A673 (cell line): ENCODE data around the gene RAB11A.

Experiments
- EZH2 ChIP-seq: fragments of 200-600 bp; sonication (generic); IDR thresholded peaks from 2 replicates; pipeline ENCODE4 v1.6.1; 2017; ENCODE audit warnings: borderline replicate concordance, low read depth, mild to moderate bottlenecking, mixed read lengths, antibody characterized with exemption, low read length; ENCODE audit not compliant: poor library complexity, severe bottlenecking
- TF ChIP-seq, protein P1 (sequence below): fragments of 300-800, 200-600 bp; sonication (generic); conservative IDR thresholded peaks from 2 replicates; pipeline ENCODE4 v1.5.1; 2017; ENCODE audit warnings: low read depth, mild to moderate bottlenecking, antibody characterized with exemption, low read length, moderate library complexity, mixed read lengths

GRCh38 chr15:65914981-65915925 is 46.0 kb downstream of the RAB11A start:
- TF ChIP-seq, protein P1, sequence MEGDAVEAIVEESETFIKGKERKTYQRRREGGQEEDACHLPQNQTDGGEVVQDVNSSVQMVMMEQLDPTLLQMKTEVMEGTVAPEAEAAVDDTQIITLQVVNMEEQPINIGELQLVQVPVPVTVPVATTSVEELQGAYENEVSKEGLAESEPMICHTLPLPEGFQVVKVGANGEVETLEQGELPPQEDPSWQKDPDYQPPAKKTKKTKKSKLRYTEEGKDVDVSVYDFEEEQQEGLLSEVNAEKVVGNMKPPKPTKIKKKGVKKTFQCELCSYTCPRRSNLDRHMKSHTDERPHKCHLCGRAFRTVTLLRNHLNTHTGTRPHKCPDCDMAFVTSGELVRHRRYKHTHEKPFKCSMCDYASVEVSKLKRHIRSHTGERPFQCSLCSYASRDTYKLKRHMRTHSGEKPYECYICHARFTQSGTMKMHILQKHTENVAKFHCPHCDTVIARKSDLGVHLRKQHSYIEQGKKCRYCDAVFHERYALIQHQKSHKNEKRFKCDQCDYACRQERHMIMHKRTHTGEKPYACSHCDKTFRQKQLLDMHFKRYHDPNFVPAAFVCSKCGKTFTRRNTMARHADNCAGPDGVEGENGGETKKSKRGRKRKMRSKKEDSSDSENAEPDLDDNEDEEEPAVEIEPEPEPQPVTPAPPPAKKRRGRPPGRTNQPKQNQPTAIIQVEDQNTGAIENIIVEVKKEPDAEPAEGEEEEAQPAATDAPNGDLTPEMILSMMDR, result no peak
- no peak for TF ChIP-seq EZH2
